Measurements from ENCODE around the gene APOBEC3H. TPM values are rescaled to one million over a fixed set of nuclear protein-coding genes. Genes with fewer than 3 reads are reported as not detected.

APOBEC3H gene
- polyA plus RNA-seq, 6 donors from 2014 or later: 0.77 to 1.2 TPM; not detected in 4

DNA sequence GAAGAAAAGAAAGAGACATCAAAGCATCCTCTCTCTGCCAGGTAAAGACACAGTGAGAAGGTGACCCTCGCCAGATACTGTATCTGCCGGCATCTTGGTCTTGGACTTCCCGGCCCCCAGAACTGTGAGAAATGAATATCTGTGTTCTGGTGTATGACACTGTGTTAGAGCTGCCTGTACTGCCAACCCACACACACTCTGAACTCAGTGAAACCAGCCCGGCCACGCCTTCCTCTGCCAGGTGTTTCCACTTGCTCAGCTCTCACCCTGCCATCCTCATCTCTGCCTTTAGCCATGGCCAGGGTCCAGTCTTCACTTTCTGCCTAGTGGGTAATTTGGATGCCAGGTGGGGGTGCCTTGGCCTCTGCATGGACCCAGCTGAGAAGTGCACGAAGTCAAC lies 31.5 kb downstream of the APOBEC3H start:
- Mint-ChIP-seq H3K27me3 (no peaks in the 10 kb centered on the region), H3K27ac (peak overlapping the region in 2 of 6 donors; percentile 55 to 57), H3K9me3 (no peaks in the 10 kb centered on the region), H3K4me3 (no peak overlapping the region), H3K4me1 (peaks cover 0 to 20% (median 5%) of the 10 kb centered on the region in 3 donors), H3K36me3 (peaks cover 8 to 15% of the 10 kb centered on the region in 2 donors)
- DNase-seq (no peak), ATAC-seq (ENCODE audit: low read depth in 2 of 2) (no peak)

DNA sequence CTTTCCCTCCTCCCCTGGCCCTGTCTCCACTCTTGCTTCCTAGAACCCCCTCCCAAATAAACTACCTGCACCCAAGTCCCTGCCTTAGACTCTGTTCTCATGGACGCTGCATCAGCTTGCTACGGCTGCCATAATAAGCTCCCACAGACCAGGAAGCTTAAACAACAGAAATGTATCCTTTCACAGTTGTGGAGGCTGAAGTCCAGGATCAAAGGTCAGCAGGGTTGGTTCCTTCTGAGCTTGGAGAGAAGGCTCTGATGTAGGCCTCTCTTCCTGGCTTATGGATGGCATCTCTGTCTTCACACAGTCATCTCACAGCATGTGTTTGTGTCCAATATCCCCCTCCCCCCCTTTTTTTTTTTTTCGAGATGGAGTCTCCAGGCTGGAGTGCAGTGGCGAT lies 32.0 kb downstream of the APOBEC3H start:
- peak overlapping the region in 2 of 6 donors; percentile 57 to 58 for H3K27ac Mint-ChIP-seq
- no peaks in the 10 kb centered on the region for H3K9me3 Mint-ChIP-seq
- no peaks in the 10 kb centered on the region for H3K27me3 Mint-ChIP-seq
- no peak overlapping the region for H3K4me3 Mint-ChIP-seq
- DNase-seq (no peak), ATAC-seq (ENCODE audit: low read depth in 2 of 2) (no peak)
- peaks cover 0 to 16% (median 3%) of the 10 kb centered on the region in 3 donors for H3K4me1 Mint-ChIP-seq
- peaks cover 8 to 15% of the 10 kb centered on the region in 2 donors for H3K36me3 Mint-ChIP-seq

DNA sequence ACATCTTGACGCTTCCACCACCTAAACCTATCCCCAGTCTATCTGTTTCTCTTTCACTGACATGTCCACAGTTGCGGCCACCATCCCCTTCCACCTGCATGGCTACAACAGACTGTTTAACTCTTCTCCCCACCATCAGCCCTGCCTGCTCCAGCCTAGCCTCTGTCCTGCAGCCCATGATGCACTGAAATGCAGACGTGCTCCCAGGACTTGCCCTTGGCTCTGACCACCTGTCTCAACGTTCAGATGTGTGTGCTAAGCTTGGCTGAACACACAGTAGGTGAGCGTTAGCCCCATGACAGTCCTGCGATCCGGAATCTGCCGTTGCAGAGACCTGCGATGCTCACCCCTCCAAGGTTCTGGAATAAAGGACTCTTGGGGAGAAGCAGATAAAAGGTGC lies 32.7 kb downstream of the APOBEC3H start:
- Mint-ChIP-seq H3K27ac (peak overlapping the region in 1 of 6 donors; percentile 34), H3K4me3 (no peak overlapping the region), H3K4me1 (peaks cover 0 to 12% (median 3%) of the 10 kb centered on the region in 3 donors), H3K27me3 (no peaks in the 10 kb centered on the region), H3K36me3 (peaks cover 8 to 15% of the 10 kb centered on the region in 2 donors), H3K9me3 (no peaks in the 10 kb centered on the region)
- no peak for DNase-seq
- ATAC-seq (ENCODE audit: low read depth in 2 of 2): no peak

DNA sequence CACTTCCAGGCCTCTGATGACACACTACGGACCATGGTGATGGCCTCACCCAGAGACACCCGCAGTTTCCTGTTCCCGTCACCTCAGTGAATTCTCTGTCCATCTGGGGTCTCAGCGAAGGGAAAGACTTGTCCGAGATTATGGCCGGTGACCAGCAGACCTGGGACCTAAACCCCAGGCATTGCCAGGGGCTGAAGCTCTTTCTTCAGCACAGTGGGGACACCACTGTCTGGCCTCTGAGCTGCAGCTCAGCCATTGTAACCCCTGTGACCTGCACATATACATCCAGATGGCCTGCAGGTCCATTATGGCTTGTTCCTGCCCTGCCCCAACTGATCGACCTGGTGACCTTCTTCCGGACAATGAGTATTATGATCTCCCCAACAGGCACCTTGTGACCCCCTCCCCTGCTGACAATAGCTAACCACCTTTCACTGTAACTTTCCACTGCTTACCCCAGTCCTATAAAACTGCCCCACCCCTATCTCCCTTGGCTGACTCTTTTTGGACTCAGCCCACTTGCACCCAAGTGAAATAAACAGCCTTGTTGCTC lies 33.2 kb downstream of the APOBEC3H start:
- DNase-seq: no peak
- no peak overlapping the region for H3K4me3 Mint-ChIP-seq
- no peak for ATAC-seq (ENCODE audit: low read depth in 2 of 2)
- H3K9me3 Mint-ChIP-seq: no peaks in the 10 kb centered on the region
- H3K36me3 Mint-ChIP-seq: peaks cover 8 to 15% of the 10 kb centered on the region in 2 donors
- peak overlapping the region in 1 of 6 donors; percentile 34 for H3K27ac Mint-ChIP-seq
- peaks cover 0 to 12% (median 3%) of the 10 kb centered on the region in 3 donors for H3K4me1 Mint-ChIP-seq
- no peaks in the 10 kb centered on the region for H3K27me3 Mint-ChIP-seq

DNA sequence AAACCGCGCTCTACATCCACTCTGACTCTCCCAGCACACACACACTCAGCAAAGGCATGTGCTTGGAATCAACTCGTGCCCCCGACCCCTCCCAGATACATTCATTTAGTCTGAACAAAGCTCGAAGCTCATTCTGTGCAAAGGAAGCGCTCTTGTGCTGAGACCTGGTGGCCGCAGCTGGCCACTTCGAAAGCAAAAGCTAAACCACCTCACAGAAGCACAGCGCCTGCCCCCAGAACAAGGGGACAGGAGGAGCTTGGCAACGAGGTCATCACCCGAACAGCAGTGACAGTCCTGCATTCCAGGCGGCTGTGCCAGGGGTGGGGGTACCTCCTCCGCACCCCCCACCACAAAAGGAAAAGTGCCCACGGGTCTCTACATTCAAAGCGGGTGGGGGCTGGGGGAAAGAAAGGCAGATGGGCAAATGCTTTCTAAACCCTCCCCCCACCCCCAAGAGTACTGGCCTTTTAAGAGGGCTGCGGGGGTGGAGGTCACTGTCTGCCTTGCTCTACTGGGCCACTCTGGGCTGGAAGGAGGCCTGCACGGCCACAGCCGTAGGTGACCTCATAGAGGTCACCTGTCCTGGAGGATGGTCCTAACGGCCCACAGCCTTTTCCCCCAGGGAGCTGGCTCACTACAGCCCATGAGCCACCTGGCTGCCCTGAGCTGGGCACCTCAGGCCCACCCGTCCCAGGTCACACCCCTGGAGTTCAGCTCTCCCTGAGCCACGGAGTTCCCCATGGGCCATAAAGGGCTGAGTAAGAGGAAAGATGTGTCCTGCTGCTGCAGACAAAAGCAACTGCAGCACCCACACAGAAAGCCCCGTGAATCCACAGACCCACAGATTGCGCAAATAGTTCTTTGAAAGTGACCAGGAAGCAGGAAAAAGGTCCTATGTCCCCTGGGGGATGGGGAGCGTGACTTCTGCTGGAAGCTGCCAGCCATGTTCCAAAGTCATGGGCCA lies 34.1 kb downstream of the APOBEC3H start:
- Mint-ChIP-seq H3K9me3 (no peaks in the 10 kb centered on the region), H3K4me3 (no peak overlapping the region), H3K27me3 (no peaks in the 10 kb centered on the region), H3K4me1 (peaks cover 1 to 12% (median 3%) of the 10 kb centered on the region in 3 donors), H3K27ac (peak overlapping the region in 4 of 6 donors; percentile 27 to 71 (median 47)), H3K36me3 (peaks cover 8 to 15% of the 10 kb centered on the region in 2 donors)
- ATAC-seq (ENCODE audit: low read depth in 2 of 2) (no peak), DNase-seq (no peak)

DNA sequence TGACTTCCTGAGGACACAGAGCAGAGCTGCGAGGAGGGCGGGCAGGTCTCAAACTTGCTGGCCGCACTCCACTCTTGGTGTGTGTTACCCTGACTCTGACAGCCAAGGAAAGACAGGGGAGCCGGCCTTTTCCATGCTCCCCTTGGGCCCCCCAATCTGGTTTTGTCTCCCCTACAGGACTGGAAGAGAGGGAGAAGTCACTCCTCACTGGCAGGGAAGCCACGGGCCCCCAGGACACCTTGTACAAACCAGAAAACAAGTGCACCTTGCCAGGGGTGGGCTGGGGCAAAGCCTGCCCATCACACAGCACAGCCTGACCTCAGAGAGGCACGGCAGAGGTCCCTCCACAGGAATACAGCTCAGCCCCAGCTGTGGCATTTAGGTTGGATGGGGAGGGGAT lies 35.2 kb downstream of the APOBEC3H start:
- Mint-ChIP-seq H3K27ac (peak overlapping the region in 1 of 6 donors; percentile 71), H3K4me1 (peaks cover 3 to 12% (median 5%) of the 10 kb centered on the region in 3 donors), H3K36me3 (peaks cover 8 to 15% of the 10 kb centered on the region in 2 donors), H3K4me3 (no peak overlapping the region), H3K27me3 (no peaks in the 10 kb centered on the region), H3K9me3 (no peaks in the 10 kb centered on the region)
- no peak for DNase-seq
- ATAC-seq (ENCODE audit: low read depth in 2 of 2): no peak

DNA sequence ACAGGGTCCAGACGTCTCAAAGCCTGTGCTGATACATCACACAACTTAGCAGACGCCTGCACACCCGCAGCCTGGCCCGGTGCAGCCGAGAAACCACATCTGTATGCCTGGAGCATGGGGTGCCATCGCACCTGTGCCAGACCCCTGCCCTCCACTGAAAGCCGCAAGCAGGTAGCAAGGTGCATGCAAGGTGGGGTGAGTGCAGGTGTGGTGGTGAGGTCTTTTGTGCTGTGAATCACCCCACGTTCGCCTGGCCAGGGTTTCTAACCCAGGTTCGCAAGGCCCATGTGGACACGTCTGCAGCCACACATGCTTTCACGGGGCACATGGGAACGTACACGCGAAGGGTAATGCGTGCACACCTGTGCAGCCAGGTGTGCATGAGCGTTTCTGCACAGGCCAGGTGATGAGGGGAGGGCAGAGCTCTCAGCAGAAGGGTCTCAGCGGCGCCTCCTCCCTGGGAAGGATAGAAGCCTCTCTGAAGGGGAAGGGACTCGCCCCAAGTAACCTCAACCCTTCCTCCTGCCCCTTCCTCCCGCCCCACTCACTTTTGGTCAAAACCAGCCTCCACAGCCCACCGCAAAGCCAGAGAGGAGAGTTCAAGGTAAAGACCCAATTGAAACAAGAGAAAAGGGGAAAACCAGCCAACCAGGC lies 36.0 kb downstream of the APOBEC3H start:
- Mint-ChIP-seq H3K27me3 (no peaks in the 10 kb centered on the region), H3K27ac (no peak overlapping the region), H3K36me3 (peaks cover 8 to 15% of the 10 kb centered on the region in 2 donors), H3K4me1 (peaks cover 3 to 12% (median 5%) of the 10 kb centered on the region in 3 donors), H3K4me3 (no peak overlapping the region), H3K9me3 (no peaks in the 10 kb centered on the region)
- no peak for DNase-seq
- no peak for ATAC-seq (ENCODE audit: low read depth in 2 of 2)

DNA sequence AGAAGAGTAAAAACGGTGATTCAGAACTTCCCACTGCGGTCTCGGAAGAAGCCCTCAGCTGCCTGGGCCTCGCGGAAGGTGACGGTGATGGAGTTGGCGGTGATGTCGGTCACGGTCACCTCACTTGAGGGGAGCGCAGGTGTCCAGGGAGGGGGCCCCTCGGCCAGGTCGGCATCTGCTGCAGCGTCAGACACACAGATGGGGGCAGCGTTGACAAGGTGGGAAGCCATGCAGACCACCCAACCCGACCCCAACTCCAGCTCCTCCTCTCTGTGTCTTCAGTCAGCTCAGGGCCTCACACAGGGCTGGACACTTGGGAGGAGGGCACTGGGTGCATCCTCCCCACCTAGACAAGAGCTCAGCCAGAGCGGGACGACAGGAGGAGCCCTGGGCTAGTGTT lies 36.8 kb downstream of the APOBEC3H start:
- H3K36me3 Mint-ChIP-seq: peaks cover 8 to 15% of the 10 kb centered on the region in 2 donors
- no peak overlapping the region for H3K27ac Mint-ChIP-seq
- H3K4me3 Mint-ChIP-seq: no peak overlapping the region

DNA sequence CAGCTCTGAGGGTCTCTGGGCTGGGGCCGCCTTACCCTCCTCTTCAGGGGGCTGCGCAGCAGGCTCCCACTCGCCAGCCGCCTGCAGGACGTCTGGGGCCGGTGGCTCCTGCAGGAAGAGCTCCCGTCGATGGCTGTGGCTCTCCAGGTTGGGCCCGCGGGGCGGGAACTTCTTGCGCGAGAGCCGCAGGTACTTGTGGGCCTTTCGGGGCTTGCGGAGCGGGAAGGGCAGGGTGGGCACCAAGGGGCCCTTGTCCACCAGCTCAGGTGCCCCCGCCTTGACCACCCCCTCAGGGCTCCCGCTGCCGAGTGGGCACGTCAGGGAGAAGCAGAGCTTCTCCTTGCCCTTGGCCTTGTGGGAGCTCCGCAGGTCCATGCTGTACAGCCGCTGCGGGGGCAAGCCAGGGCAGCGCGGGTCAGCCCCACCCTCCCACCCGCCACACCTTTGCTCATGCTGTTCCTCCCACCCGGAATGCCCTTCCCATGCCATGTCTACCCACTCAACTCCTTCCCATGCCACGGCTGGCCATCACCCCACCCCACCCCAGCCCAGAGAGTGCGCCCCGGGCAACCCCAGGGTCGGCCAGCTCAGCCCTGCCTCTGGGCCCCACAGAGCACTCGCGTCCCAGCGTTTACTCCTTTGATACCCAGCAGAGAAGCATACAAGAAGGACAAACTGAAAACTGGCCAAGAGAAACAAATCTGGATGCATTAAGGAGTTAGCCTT lies 37.5 kb downstream of the APOBEC3H start:
- Mint-ChIP-seq H3K4me1 (peaks cover 3 to 7% (median 5%) of the 10 kb centered on the region in 3 donors), H3K36me3 (peaks cover 8 to 15% of the 10 kb centered on the region in 2 donors), H3K27ac (no peak overlapping the region), H3K27me3 (no peaks in the 10 kb centered on the region), H3K4me3 (no peak overlapping the region), H3K9me3 (no peaks in the 10 kb centered on the region)
- DNase-seq: no peak
- ATAC-seq (ENCODE audit: low read depth in 2 of 2): no peak

More for the DNA sequence above, 36.8 kb downstream of the APOBEC3H start:
- no peak for DNase-seq
- H3K9me3 Mint-ChIP-seq: no peaks in the 10 kb centered on the region
- no peaks in the 10 kb centered on the region for H3K27me3 Mint-ChIP-seq
- H3K4me1 Mint-ChIP-seq: peaks cover 3 to 9% (median 5%) of the 10 kb centered on the region in 3 donors
- ATAC-seq (ENCODE audit: low read depth in 2 of 2): no peak

DNA sequence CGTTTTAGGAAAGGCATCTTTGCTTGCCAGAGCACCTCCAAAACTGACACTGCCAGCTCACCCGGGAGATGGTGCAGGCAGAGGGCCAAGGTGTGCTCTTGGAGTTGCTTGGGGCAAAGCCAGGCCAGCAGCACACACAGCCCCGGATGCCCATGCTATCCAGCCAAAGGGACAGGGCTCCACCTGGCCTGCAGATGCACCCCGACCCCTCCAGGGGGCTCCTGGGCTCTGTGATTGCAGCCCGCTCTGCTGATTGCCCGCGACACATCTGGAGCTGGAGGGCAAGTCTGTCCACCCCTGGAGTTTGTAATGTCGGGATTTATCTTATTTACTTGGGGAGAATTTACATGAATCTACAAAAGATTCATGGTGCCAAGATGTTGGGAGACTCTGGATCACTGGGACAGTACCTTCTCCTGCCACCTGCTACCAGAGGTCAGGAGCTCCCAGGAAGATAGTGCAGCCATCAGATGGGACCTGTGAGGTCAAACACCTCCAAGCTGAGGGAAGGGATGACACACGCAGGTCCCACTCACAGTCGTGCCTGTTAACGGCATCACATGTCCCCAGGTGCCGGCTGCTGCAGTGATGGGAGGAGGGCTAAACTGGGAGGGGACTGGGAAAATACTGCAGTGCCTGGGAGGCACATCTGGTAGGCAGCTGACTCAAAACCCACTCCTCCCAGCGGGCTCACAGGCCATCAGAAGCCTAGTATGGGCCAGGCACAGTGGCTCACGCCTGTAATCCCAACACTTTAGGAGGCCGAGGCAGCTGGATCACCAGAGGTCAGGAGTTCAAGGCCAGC lies 38.2 kb downstream of the APOBEC3H start:
- H3K36me3 Mint-ChIP-seq: peaks cover 7 to 8% of the 10 kb centered on the region in 2 donors
- DNase-seq: peak; percentile 31
- no peaks in the 10 kb centered on the region for H3K9me3 Mint-ChIP-seq
- H3K27me3 Mint-ChIP-seq: no peaks in the 10 kb centered on the region
- peak overlapping the region in 2 of 8 donors; percentile 44 to 47 for H3K4me3 Mint-ChIP-seq
- peak in 1 of 2 donors; percentile 61 for ATAC-seq (ENCODE audit: low read depth in 2 of 2)
- H3K27ac Mint-ChIP-seq: no peak overlapping the region
- H3K4me1 Mint-ChIP-seq: peaks cover 3 to 6% (median 5%) of the 10 kb centered on the region in 3 donors

DNA sequence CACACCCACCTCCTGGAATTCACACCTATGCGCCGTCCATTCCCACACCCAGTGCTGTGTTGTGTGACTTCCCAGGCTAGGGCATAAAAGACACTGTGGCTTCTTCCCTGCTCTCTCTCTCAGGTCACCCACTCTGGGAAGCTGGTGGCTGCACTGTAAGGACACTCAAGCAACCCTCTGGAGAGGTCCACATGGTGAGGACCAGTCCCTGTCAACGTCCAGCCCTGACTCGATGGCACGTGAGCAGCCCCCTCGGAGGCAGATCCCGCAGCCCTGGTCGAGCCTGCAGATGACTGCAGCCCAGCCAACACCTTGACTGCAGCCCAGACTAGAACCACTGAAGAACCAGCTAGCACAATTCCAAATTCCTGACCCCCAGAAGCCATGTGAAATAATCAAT lies 39.3 kb downstream of the APOBEC3H start:
- no peaks in the 10 kb centered on the region for H3K9me3 Mint-ChIP-seq
- no peak for ATAC-seq (ENCODE audit: low read depth in 2 of 2)
- no peaks in the 10 kb centered on the region for H3K36me3 Mint-ChIP-seq
- no peak overlapping the region for H3K4me3 Mint-ChIP-seq
- H3K27ac Mint-ChIP-seq: peak overlapping the region in 2 of 6 donors; percentile 38 to 87
- H3K4me1 Mint-ChIP-seq: peaks cover 3 to 5% (median 4%) of the 10 kb centered on the region in 3 donors
- H3K27me3 Mint-ChIP-seq: no peaks in the 10 kb centered on the region
- no peak for DNase-seq

DNA sequence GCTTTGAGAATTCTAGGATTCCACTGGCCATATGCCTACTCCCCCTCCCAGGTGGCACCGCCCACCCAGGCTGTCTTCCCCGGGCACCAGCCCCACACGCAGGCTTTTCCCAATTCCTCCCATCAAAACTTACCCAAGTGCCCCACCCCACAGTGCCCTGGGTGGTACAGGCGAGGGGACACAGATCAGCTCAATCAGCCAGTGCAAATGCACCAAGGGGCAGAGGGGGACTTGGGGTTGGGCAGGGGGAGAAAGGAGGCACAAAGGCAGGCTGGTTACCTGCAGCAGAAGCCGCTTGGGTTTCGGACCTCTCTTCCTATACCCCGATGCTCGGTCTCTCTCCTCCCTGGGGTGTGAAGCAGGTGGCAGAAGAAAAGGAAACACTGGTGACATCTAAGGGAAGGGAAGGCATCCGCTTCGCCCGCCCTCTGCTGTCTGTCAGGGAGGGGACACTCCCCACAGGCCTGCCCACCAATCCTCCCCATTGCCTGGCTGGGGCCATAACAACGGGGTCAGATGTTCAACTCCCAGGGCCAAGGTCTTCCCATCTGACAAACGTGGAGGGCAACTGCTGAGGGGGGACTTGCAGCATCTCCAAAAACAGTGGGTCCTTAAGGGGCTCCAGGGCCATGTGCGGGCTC lies 41.4 kb downstream of the APOBEC3H start:
- Mint-ChIP-seq H3K4me1 (peaks cover 0 to 6% (median 5%) of the 10 kb centered on the region in 3 donors), H3K4me3 (no peak overlapping the region), H3K36me3 (no peaks in the 10 kb centered on the region), H3K9me3 (no peaks in the 10 kb centered on the region), H3K27ac (peak overlapping the region in 1 of 6 donors; percentile 74), H3K27me3 (no peaks in the 10 kb centered on the region)
- ATAC-seq (ENCODE audit: low read depth in 2 of 2) (no peak), DNase-seq (no peak)
